Uterus (tissue), 2 donors: ENCODE measurements around the gene SIN3A.

ENCODE experiments used
- POLR2A ChIP-seq, 2 donors: fragments of 450-650 bp; IDR thresholded peaks; one replicate each; pipeline ENCODE4 v1.6.1; 2016; ENCODE audit warnings: antibody characterized with exemption in 2 of 2, mild to moderate bottlenecking in 1 of 2, moderate library complexity in 1 of 2
- TF ChIP-seq, protein P1 (sequence below), 4 experiments: fragments of 200-600 bp in 2 of 4; fragments of 450-650 bp in 2 of 4; sonication (generic) in 2 of 4; IDR thresholded peaks; one replicate each; pipeline ENCODE4 v1.5.1; 2016 to 2019; ENCODE audit warnings: antibody characterized with exemption in 4 of 4, mild to moderate bottlenecking in 2 of 4, moderate library complexity in 1 of 4

DNA sequence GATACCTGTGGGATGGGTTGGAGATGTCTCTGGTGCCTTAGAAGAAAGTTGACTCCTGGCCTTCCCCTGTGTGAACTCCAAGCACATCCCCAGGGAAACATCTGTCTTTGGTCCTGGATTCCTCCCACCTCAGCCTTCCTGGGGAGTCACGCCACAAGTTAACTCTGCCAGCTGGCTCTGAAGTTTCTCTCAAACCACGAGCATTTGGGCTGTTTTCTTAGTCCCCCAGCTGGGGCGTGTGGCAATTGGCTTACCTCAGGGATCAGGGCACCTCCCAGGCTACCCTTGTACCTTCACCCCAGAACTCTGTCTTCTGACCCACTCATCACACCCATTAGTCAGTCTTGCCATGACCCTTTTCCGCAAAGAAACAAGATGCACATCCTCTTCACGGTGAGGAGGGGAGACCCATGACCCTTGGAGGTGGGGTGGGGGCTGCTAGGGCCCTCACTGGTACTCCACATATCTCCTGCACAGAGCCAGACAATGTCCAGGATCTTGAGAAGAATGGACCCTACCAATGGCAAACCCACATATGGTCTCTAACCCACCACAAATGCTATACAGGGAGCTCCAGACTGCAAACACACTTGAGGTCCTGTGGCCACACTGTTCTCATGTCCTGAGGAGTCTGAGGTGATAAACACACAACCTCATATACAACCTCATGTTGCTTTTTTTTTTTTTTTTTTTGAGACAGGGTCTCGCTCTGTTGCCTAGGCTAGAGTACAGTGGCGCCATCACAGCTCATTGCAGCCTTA, 100.7 kb downstream of the SIN3A start:
- TF ChIP-seq, protein P1, sequence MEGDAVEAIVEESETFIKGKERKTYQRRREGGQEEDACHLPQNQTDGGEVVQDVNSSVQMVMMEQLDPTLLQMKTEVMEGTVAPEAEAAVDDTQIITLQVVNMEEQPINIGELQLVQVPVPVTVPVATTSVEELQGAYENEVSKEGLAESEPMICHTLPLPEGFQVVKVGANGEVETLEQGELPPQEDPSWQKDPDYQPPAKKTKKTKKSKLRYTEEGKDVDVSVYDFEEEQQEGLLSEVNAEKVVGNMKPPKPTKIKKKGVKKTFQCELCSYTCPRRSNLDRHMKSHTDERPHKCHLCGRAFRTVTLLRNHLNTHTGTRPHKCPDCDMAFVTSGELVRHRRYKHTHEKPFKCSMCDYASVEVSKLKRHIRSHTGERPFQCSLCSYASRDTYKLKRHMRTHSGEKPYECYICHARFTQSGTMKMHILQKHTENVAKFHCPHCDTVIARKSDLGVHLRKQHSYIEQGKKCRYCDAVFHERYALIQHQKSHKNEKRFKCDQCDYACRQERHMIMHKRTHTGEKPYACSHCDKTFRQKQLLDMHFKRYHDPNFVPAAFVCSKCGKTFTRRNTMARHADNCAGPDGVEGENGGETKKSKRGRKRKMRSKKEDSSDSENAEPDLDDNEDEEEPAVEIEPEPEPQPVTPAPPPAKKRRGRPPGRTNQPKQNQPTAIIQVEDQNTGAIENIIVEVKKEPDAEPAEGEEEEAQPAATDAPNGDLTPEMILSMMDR (IDR thresholded peaks at IDR 0.05): no peak
- TF ChIP-seq POLR2A (IDR thresholded peaks at IDR 0.05): no peak
